G401.6 (cell line): ENCODE data around the gene PCSK5.

ENCODE experiments used
- FAIRE-seq: peaks from 2 replicates; lab custom pipeline; 2012; peaks lifted over from hg19 to GRCh38; lab: Jason Lieb, UNC

PCSK5 gene

DNA sequence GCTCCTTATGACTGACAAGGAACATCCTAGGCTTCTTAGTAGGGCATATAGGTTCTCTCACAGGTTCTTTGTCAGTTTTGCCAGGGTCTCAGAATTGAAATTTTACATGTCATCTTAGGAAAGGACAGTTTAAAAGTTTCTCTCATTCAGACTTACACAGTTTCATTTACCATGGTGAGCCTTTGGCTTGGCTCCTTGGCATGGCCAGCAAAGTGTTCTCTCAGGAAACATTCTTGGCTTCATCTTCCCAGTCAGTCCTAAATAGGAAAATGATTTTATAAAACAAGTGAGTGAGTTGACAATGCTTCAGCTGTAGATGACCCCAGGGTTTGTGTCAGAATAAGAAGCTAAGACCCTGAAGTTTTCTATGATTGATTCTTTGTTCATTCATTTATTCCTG is 191.6 kb downstream of the PCSK5 start:
- no peak for FAIRE-seq

DNA sequence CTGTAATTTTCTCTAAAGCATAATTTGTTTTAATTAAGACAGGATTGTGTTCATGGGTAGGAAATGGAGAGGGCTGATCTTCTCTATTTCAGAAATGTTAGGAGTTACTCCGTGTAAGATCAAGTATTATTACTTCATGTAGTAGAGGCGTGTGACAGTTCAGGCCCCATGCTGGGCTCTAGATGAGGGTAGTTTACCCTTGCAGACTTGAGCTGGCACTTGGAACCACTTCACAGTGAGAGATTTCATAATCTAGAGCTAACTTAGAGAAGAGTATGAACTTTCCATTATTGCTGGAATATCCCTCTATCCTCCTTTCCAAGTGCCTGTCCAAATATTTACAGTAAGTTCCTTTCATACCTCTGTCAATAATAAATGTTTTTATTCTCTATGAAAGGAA is 195.1 kb downstream of the PCSK5 start:
- FAIRE-seq, result no peak

DNA sequence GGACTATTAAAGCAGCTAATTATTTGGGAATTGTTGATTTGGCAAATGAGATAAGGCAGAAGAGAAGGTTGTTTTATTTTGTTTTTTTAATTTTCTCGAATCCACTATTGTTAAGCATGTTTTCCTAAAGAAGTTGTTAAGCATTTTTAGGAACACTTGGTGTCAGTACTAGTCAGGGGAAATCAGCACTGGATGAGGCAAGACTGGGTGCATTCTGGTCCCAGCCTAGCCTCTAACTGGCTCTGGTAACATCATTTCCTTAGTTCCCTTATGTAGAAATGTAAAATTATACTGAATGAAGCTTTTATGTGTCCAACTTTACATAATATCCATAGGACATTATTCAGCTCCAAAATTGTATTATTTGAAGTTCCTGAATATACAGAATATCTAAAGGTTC is 196.1 kb downstream of the PCSK5 start:
- no peak for FAIRE-seq

DNA sequence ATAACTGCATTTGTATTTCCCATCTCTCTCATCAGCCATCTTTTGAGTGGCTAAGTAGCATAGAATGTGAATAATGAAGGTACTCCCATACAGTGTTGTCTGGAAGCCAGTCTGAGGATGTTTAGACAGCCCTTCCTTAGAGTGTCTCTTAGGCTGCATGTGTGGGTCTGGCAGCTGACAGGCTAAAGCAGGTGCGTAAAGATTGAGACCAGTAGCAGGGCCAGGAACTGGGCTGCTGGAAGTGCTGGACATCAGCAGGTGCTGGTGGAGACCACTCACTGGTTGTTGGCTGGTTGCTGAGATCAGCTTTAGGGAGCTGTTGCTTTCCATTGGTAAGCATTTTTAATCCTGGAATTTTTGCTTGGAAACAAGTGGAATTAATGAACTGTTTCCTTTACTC is 197.5 kb downstream of the PCSK5 start:
- FAIRE-seq, result no peak

DNA sequence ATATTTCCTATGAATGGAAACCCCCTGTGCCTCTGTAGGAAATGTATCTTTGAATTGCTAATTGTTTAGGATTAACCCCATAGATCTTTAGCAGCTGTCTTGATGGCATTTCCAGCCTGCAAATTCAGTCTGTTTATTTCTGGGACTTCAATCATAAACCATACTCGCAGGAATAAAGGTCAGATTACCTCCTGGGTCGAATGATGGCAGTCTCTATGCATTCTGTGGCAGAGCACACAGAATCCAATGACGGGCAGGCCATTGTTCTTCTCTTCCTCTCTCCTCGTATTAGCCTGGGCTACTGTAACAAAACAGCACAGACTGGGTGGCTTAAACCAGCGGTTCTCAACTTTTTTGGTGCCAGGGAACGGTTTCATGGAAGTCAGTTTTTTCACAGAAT is 199.9 kb downstream of the PCSK5 start:
- FAIRE-seq, result no peak

DNA sequence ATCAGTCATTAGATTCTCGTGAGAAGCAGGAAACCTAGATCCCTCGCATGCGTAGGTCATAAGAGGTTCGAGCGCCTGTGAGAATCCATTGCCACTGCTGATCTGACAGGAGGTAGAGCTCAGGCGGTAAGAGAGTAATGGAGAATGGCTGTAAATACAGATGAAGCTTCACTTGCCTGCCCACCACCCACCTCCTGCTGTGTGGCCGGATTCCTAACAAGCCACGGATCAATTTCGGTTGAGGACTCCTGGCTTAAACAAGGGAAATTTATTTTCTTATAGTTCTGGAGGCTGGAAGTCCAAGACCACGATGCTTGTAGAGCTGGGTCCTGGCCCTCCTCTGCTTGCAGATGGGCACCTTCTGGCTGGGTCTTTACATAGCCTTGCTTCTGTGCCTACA is 200.4 kb downstream of the PCSK5 start:
- FAIRE-seq, result no peak

DNA sequence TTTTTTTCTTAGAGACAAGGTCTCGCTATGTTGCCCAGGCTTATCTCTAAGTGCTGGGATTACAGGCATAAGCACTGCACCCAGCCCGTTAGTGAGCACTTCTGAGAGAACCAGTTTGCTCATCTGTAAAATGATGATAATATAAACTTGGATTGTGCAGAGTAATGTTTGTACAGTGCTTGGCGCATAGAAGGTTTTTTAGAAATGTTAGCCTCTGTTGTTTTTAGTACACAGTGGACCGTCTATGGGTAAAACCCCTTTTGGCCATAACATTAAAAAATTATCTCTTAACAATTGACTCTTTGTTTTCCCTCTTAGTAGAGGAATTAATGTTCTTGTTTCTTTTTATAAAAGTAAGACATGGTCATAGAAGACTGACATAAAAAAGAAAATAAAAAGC is 202.1 kb downstream of the PCSK5 start:
- no peak for FAIRE-seq

DNA sequence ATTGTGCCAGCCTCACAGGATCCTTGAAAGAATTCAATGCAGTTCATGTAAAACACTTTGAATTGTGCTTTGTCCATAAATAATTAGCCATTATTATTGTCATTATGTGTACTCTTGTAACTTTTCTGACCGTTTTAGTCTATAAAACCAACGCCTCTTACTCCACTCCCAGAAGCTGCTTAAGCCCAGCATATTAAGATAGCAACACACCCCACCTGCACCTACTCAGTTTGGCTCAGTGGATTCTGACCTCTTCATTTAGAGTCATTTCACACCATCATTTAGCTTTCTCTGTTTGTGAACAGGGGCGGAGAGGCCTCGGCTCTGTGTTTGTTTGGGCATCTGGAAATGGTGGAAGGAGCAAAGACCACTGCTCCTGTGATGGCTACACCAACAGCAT is 205.1 kb downstream of the PCSK5 start:
- no peak for FAIRE-seq

DNA sequence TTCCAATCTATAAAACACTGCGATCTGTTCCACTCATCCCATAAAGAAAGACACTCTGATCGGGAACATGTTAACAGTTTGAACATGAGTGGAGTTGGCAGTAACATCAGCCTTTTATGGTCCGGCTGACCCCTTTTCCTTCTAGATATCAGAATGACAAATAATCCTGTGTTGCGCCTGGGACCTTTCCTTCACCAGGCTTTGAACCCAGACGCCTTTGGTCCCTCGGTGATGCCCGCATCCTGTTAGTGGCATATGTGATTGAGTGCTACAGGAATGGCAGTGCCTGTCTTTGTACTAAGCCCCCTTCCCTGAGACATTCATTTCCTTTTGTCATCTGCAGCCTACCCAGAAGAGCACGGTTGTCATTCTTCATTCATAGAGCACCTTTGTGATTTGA is 209.0 kb downstream of the PCSK5 start:
- FAIRE-seq, result no peak

DNA sequence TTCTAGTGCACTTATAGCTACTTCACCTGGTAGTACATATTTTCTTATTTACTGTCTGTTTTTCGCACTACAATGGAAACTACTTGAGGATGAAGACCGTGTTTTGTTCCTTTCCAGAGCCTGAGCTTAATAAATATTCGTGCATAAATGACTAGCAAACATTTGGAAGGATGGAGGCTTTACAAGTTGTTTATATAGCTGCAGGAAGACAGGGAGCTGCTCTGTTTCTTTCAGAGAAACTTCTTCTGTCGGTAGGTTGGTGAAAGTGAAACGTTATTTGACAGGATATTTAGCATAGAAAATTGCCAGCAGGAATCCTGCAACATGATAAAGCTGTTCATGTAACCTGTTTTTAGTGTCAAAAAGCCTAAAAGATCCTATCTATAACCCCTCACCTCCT is 210.6 kb downstream of the PCSK5 start:
- no peak for FAIRE-seq

DNA sequence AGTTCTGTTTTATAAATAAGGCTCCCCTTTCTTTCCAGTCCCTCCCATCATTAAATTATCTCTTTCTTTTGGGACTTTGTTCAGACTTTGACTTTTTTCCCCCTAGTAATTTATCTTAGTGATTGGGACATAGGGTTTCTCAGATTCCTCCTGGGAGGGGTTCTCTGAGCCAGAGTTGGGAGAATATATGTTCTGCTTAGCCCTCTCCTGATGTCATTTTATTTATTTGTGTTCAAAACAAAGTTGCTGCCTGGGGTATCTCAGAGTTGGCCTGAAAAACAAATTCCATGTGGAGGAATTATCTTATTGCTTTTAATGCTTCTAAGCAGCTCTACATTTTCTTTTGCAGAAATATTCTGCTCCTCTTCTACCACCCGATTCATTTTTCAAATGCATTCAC is 211.0 kb downstream of the PCSK5 start:
- no peak for FAIRE-seq

DNA sequence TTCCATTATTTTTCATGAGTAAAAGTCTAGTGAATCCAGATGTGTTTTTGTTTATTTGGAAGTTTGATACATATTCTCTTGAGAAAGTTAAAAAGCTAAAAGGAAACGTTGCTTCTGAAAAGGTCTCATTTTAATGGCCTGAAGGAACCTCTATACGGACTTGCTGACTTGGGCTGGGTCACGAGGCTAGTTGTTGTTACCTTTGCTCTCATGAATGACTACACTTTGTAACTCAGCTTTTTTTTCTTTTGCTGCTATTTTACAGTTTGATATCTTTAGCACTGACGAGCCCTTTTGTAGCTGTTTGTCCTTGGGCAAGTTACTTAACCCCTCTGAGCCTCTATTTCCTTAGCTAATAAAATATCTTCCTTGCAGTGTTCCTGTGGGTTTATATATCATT is 211.5 kb downstream of the PCSK5 start:
- no peak for FAIRE-seq

DNA sequence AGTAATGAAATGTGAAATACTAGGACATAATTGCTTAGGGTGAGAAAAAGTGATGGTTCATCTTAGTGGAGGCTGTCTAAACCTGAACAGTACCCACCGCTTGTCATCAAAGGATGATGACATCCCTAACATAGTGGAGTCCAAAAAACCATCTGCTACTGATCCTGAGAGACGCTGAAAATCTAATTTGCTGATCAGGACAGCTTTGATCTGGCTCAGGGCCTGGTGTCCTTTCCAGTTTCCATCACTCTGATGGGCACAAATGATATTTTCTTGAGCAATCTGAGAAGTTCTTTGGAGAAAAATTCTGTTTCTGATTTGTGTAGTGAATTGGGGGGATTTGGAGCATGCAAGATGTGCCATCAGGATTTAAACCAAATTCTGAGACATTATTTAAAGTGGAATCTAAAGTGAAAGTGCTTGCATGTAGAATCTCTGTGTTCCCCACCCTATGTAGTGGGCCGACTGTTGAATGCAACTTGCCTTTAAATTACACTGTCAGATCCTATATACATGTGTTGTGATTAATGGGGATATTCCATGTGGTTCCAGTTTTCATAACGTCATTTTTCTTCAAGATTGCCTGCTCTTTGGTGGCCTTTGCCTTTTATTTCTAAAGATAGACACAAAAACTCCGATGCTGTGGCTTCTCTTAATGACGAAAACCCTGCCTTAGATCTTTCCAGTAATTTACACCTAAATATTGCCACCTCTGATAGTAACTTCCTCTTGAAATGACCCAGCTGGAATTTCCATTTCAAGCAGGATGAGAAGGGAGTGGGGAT is 213.2 kb downstream of the PCSK5 start:
- FAIRE-seq, result no peak

DNA sequence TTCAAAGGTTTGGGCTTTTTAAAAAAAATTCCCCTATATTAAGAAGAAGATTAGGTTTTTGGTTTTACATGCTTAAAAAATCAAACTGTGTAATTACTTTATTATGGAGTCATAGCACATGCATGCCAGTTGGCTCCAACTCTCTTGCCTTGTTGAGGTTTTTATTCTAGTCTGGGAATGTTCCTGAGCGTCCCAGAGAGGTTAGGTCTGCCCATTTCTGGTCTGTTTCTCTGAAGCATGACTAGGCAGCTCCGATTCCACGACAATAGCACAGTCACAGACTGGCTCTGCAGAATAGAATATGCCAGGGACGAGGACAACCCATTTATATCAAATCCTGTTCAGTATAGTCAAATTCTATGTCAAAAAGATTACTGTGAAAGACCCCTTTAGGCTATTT is 217.0 kb downstream of the PCSK5 start:
- no peak for FAIRE-seq

DNA sequence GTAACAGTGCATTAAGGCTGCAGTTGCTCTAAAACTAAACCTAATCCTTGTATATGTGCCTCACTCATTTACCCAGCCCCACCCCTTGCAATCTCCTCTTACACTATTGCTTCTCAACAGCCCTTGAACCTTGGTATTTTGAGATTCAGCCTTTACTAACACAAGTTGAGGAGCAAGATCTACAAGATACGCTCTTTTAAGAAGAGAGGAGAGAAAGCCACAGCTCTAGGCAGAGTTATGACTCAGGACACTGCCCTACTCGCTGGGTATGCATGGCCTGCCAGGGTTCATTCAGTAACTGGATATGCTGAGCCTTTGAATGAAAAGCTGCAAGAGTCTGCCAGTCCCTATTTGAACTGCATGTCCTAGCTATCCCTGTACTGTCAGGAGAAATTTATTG is 219.5 kb downstream of the PCSK5 start:
- FAIRE-seq, result no peak

DNA sequence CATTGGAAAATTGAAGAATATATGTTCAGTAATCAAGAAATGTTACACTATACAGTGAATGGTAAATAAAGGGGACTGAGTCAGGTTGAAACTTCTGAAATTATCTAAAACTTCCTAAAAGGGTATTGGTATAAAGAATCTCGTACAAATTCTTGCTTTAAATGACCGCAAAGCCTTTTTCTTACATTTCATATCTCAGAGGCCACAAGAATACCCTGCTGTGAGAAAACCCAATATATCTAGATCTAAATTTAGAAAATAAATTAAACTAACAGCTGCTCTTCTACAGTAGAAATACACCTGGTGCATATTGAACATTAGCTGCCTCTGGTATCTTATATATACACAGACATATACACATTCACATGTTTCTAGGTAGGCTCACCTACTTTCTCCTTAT is 221.7 kb downstream of the PCSK5 start:
- no peak for FAIRE-seq

DNA sequence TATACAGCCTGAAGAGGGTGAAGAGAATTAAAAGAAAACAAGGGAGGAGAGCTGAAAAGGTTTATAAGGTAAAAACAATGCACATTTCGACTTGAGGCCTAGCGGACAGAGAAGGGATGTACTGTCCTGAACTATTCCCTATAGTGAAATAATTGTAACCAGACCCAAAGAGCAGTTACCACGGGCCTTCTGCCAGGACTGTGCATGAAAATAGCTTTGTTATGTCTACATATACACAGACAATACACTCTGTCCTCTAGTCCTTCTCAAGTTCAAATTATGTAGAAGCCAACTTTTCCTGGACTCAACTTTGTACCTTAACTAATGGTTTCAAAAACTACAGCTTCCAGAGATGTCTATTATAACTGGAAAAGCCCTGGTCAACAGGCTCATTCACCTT is 223.7 kb downstream of the PCSK5 start:
- no peak for FAIRE-seq

DNA sequence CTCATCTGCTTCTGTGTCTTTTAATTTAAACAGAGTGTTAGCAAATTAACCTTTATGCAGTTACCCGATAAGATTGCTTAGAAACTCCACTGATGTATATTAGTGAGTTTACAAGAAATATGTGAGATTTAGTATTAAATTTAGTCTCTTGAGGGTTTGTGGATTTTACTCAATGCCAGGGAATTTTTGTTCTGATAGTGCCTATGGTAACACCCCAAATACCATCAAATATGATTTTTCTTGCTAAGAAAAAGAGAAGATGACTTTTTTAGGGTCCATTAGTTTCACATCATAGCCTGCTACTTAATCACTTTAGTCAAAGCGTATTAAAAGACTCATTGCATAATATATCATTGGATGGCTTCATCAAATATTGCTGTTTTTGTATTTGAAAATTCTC is 224.9 kb downstream of the PCSK5 start:
- FAIRE-seq, result no peak

DNA sequence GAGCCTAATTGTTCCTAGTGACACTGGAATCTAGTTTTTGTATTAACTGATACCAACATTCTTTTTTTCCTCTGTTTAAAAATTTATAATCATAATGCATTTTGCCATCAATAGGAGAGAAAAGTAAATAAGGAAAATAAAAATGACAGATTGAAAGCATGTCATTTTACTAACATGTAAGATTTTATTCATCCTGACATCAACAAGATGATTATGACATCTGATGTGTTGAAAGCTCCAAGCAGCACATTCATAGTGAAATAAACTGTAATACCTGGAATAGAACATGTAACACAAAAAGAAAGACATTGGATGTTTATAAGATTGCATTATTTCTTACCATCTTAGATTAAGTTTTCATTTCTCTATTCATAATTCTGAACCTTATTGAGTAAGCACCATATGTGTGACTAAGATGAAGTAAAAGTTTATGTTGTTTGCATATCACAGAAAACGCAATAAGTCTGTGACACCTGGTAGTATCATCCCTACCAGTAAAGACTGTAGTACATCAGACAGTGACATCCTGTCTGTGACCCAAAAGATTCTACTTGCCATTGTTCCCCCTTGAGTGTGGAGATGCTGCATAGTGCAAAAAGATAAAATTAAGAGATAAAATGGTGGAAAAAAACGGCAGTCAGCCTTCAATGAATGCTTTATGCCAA is 225.6 kb downstream of the PCSK5 start:
- FAIRE-seq, result no peak

DNA sequence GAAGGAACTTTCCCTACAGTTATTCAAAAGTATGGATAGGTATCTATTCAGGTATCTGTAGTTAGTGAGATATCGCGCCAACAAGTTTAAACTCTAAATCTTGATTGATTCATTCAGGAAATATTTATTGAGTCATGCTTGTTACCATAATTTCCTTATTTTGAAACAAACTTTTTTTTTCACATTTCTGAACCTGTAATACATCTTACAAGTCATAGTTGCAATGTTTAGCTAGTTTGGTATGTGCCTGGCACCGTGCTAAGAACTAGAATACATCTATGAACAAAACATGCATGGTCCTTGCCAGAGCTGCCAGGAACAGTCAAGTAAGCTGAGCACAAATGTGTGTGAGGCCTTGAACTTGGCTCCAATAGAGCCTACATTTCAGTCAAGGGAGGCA is 226.4 kb downstream of the PCSK5 start:
- FAIRE-seq, result no peak

DNA sequence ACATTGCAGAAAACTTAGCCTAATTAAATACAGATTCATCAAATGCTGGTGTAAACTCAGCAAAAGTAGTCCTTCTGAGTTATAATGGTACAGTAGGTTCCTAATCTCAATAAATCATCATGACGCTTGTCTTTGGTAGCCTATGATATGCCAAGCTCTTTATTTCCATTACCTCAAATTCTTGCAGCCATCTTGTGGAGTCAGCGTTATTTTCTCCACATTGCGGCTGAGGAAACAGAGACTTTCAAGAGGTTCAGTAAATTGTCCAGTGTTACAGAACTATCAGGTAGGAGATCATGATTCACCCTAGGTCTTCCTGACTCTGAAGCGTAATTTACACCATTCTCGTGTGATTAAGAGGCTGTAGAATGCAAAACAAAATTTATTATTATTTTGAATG is 237.2 kb downstream of the PCSK5 start:
- FAIRE-seq, result no peak

DNA sequence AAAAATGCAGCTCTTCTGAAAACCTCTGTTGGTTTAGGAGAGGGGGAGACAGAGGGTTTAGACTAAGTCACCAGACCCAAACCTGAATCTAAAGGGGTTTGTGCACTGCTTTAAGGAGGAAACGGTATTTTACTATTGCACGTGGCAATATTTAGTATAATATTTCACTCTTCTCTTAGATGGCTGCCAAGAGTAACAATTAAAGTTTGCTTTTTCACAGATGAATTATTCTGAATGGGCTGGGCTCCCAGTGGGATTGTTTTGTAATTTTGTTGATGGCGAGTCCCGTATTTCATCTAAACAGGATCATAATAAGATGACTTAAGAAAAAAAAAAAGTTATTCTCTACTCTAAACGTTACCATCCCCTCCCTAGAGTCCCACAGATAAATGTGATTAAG is 245.4 kb downstream of the PCSK5 start:
- FAIRE-seq, result no peak

DNA sequence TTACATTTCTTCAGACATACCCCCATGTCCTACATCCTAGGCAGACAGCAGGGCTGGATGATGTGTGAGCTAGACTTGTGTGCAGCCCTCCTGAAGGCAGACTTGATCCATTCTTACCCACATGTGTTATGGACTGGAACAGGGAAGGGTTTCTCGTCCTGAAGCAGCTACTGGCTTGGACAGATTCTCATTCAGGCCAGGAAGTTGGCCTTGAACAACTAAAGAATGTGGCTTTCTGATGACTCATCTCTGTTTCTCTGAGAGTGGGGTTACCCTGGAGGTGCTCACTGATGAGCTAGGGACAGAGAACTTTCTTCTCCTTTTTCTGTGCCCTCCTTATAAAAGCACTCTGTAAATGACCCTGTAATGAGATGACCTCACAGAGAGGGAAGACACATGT is 246.5 kb downstream of the PCSK5 start:
- no peak for FAIRE-seq

DNA sequence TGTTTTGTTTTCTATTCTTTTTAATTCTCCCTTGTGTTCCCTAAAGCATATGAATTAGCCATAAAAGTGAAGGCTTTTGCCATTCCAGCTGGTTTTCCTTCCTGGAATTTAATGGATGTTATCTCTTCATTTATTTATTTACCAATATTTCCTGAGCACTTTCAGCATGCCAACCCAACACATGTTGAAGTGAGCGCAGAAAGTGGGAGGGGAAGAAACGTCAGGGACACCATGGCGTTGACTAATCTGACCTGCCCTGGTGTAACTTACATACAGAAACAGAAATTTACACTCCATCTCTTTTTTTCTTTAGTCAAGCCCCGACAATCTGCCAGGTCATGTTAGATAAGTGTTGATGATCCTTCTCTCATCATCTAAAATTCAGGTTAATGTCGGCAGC is 247.5 kb downstream of the PCSK5 start:
- FAIRE-seq, result no peak
